OCI-LY1 (cell line): Measurements from ENCODE around the gene ATP2B2.

Experiments
- EZH2 ChIP-seq: fragments of 200-600 bp; sonication (generic), shearing (Covaris generic); IDR thresholded peaks from 2 replicates; pipeline ENCODE4 v1.8.0; 2017; ENCODE audit warnings: borderline replicate concordance, mixed run types, mild to moderate bottlenecking, antibody characterized with exemption, low read length, moderate library complexity, mixed read lengths
- TF ChIP-seq, protein P1 (sequence below): fragments of 200-600 bp; sonication (generic), shearing (Covaris generic); IDR thresholded peaks from 2 replicates; pipeline ENCODE4 v1.5.1; 2017; ENCODE audit warnings: mild to moderate bottlenecking, antibody characterized with exemption, low read length, moderate library complexity, mixed read lengths

DNA sequence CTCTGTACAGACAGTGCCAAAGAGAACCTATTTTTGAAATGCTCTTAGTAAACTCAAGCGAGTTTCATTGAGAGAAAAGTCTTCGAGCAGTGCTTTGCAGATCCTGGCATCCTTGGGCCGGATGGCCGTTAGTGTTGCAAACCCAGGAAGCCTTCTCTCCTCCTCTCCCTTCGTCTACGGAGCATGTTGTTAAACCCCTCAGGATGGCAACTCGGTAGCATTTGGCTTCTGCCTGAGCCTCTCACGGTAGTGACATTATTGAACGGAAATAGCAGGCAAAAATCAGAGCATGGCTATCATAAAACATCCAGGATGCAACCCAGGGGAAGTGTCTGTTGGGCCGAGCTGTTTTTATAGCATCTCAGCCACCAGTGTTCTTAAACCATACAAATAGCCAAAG lies 177.8 kb downstream of the ATP2B2 start:
- TF ChIP-seq, protein P1, sequence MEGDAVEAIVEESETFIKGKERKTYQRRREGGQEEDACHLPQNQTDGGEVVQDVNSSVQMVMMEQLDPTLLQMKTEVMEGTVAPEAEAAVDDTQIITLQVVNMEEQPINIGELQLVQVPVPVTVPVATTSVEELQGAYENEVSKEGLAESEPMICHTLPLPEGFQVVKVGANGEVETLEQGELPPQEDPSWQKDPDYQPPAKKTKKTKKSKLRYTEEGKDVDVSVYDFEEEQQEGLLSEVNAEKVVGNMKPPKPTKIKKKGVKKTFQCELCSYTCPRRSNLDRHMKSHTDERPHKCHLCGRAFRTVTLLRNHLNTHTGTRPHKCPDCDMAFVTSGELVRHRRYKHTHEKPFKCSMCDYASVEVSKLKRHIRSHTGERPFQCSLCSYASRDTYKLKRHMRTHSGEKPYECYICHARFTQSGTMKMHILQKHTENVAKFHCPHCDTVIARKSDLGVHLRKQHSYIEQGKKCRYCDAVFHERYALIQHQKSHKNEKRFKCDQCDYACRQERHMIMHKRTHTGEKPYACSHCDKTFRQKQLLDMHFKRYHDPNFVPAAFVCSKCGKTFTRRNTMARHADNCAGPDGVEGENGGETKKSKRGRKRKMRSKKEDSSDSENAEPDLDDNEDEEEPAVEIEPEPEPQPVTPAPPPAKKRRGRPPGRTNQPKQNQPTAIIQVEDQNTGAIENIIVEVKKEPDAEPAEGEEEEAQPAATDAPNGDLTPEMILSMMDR = no peak
- TF ChIP-seq EZH2 = no peak
